Measurements from ENCODE around the gene STRA6. TPM values are rescaled to one million over a fixed set of nuclear protein-coding genes. Genes with fewer than 3 reads are reported as not detected.

The STRA6 gene
- total RNA-seq, 1 donor from 2014 or later: 4.9 TPM

GRCh38 chr15:74226761-74227540 is 24.4 kb upstream of the STRA6 start:
- no peaks in the 10 kb centered on the region for H3K36me3 Mint-ChIP-seq (ENCODE audit: low read depth)
- peaks cover 23% of the 10 kb centered on the region for H3K4me1 Mint-ChIP-seq (ENCODE audit: low read depth)
- H3K4me3 Mint-ChIP-seq (ENCODE audit: unreplicated experiment): no peak overlapping the region
- no peak for DNase-seq (ENCODE audit: low spot score)
- H3K27ac Mint-ChIP-seq (ENCODE audit: unreplicated experiment): no peak overlapping the region
- no peaks in the 10 kb centered on the region for H3K27me3 Mint-ChIP-seq (ENCODE audit: low read depth)
- no peak for TF ChIP-seq CTCF (IDR thresholded peaks at IDR 0.05)
- no peaks in the 10 kb centered on the region for H3K9me3 Mint-ChIP-seq (ENCODE audit: low read depth)

- H3K4me1 Mint-ChIP-seq (ENCODE audit: low read depth): peaks cover 23% of the 10 kb centered on the region
- H3K27ac Mint-ChIP-seq (ENCODE audit: unreplicated experiment): no peak overlapping the region
- no peaks in the 10 kb centered on the region for H3K36me3 Mint-ChIP-seq (ENCODE audit: low read depth)
- no peak for DNase-seq (ENCODE audit: low spot score)
- H3K9me3 Mint-ChIP-seq (ENCODE audit: low read depth): no peaks in the 10 kb centered on the region
- peaks cover 5% of the 10 kb centered on the region for H3K27me3 Mint-ChIP-seq (ENCODE audit: low read depth)
- TF ChIP-seq CTCF (IDR thresholded peaks at IDR 0.05): no peak
- no peak overlapping the region for H3K4me3 Mint-ChIP-seq (ENCODE audit: unreplicated experiment)
Measured at GRCh38 chr15:74225928-74226327, 23.3 kb upstream of the STRA6 start.

GRCh38 chr15:74222240-74223119 is 19.9 kb upstream of the STRA6 start:
- no peak for TF ChIP-seq CTCF (IDR thresholded peaks at IDR 0.05)
- H3K27ac Mint-ChIP-seq (ENCODE audit: unreplicated experiment): no peak overlapping the region
- no peak for DNase-seq (ENCODE audit: low spot score)

GRCh38 chr15:74221399-74222239 is 19.0 kb upstream of the STRA6 start:
- no peak for DNase-seq (ENCODE audit: low spot score)
- Mint-ChIP-seq H3K36me3 (ENCODE audit: low read depth) (no peaks in the 10 kb centered on the region), H3K27me3 (ENCODE audit: low read depth) (peaks cover 16% of the 10 kb centered on the region), H3K4me3 (ENCODE audit: unreplicated experiment) (no peak overlapping the region), H3K9me3 (ENCODE audit: low read depth) (no peaks in the 10 kb centered on the region), H3K4me1 (ENCODE audit: low read depth) (peaks cover 19% of the 10 kb centered on the region), H3K27ac (ENCODE audit: unreplicated experiment) (no peak overlapping the region)
- TF ChIP-seq CTCF (IDR thresholded peaks at IDR 0.05): no peak

More at GRCh38 chr15:74222240-74223119, 19.9 kb upstream of the STRA6 start:
- Mint-ChIP-seq H3K27me3 (ENCODE audit: low read depth) (peaks cover 15% of the 10 kb centered on the region), H3K9me3 (ENCODE audit: low read depth) (no peaks in the 10 kb centered on the region), H3K4me1 (ENCODE audit: low read depth) (peaks cover 19% of the 10 kb centered on the region), H3K36me3 (ENCODE audit: low read depth) (no peaks in the 10 kb centered on the region), H3K4me3 (ENCODE audit: unreplicated experiment) (no peak overlapping the region)

Measured in chondrocyte (in vitro differentiated cells).